ENCODE data around the gene ABLIM1.

DNA sequence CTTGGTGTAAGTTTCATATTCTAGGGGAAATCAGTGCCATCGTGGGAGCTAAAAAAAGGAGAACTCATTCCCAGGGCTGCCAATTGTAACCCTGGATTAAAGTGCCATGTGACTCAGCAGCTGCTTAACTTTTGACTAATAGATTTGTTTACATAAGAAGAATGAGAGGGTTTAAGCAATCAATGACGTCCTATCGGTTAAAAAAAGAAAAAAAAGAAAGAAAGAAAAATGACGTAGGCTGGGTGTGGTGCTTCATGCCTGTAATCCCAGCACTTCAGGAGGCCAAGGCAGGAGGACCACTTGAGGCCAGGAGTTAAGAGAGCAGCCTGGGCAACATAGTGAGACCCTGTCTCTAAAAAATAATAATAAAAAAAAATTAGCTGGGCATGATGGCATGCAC, 137.6 kb downstream of the ABLIM1 start:
- TF ChIP-seq, protein P1, sequence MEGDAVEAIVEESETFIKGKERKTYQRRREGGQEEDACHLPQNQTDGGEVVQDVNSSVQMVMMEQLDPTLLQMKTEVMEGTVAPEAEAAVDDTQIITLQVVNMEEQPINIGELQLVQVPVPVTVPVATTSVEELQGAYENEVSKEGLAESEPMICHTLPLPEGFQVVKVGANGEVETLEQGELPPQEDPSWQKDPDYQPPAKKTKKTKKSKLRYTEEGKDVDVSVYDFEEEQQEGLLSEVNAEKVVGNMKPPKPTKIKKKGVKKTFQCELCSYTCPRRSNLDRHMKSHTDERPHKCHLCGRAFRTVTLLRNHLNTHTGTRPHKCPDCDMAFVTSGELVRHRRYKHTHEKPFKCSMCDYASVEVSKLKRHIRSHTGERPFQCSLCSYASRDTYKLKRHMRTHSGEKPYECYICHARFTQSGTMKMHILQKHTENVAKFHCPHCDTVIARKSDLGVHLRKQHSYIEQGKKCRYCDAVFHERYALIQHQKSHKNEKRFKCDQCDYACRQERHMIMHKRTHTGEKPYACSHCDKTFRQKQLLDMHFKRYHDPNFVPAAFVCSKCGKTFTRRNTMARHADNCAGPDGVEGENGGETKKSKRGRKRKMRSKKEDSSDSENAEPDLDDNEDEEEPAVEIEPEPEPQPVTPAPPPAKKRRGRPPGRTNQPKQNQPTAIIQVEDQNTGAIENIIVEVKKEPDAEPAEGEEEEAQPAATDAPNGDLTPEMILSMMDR (IDR thresholded peaks at IDR 0.05): no peak
- TF ChIP-seq POLR2A (IDR thresholded peaks at IDR 0.05): peak in 1 of 4 donors; percentile 21
